SK-N-SH (cell line): ENCODE data around the gene CFAP74.

Experiments
- CHD2 ChIP-seq: fragments of 150-350 bp; IDR thresholded peaks from 2 replicates; pipeline ENCODE4 v1.6.1; 2018; ENCODE audit warnings: low read length; ENCODE audit not compliant: partially characterized antibody
- CTCF ChIP-seq: fragments of 200-600 bp; sonication (generic); IDR thresholded peaks from 2 replicates; pipeline ENCODE4 v1.6.1; 2017; ENCODE audit warnings: antibody characterized with exemption, mild to moderate bottlenecking, moderate library complexity
- FOXM1 ChIP-seq: IDR thresholded peaks from 2 replicates; pipeline ENCODE4 v1.4.0; 2012; ENCODE audit warnings: low read depth, mild to moderate bottlenecking
- REST ChIP-seq: IDR thresholded peaks from 2 replicates; pipeline ENCODE4 v1.6.1; 2012; ENCODE audit warnings: mild to moderate bottlenecking, low read depth, low read length, moderate library complexity
- SIN3A ChIP-seq: IDR thresholded peaks from 2 replicates; pipeline ENCODE4 v1.6.1; 2012; ENCODE audit warnings: low read depth, mild to moderate bottlenecking, low read length, moderate library complexity, borderline replicate concordance
- SMC3 ChIP-seq: IDR thresholded peaks from 2 replicates; pipeline ENCODE4 v1.6.1; 2012; ENCODE audit warnings: low read depth, low read length, improper control_type of control experiment
- ZBTB33 ChIP-seq: IDR thresholded peaks from 2 replicates; pipeline ENCODE4 v1.4.0; 2012; ENCODE audit warnings: low read depth, borderline replicate concordance

DNA sequence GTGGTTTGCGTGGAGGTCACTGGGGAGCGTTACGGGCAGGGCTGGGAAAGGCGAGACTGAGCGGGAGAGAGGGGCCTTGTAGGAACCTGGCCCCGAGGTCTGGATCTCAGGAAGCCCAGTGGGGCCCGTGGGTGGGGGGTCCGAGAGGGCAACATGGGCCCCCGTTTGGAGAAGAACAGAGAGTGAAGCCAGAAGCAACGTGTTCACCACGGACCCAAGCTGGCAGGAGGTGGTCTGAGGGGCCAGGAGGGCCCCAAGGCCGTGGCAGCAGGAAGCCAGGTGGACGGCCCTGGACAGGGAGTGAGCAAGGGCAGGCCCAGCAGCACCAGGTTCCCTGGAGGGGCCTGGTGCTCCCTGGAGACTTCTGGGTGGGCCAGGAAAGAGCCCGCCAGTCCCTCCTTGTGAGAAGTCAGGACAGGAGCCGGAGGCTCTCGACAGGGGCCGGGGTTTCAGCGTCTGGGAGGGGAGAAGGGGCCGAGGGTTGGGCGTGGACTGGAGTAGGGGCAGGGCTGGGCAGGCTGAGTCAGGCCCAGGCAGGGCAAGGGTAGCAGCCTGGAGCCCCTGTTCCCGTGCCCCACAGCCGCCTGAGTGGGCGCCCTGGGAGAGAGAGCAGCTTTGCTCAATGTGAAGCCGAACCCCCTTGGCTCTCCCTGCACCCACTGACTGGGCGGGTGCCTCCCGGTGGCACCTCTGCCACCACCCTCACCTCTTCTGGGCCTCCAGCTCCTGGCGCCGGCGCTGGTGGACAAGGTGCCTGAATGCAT lies 33.5 kb downstream of the CFAP74 start:
- no peak for TF ChIP-seq SMC3
- TF ChIP-seq SIN3A = no peak
- TF ChIP-seq CTCF = no peak
- no peak for TF ChIP-seq FOXM1
- no peak for TF ChIP-seq CHD2
- TF ChIP-seq REST = no peak
- no peak for TF ChIP-seq ZBTB33
